Limb (tissue), 2 donors: ENCODE data around the gene MDN1.

Experiments used
- DNase-seq, 2 donors: peaks; one replicate each; pipeline ENCODE4 v3.0.0-alpha.2; 2016; ENCODE audit errors: extremely low spot score in 2 of 2

The MDN1 gene

DNA sequence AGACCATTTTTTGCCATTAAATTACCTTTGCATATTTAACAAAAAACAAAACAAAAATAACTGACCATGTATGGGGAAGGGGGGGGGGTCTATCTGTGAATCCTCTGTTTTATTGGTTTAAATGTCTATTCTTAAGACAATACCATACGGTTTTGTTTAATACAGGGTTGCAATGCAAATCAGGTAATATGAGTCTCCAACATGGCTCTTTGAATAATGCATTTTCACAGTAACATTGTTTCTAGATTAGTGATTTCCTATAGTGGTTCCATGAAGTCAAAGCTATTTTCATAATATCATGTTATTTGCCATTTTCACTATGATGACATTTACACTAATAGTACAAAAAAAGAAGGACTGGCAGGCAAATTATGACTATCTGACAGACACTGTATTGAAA is 116.3 kb downstream of the MDN1 start:
- DNase-seq = no peak

- DNase-seq = no peak
Measured at GRCh38 chr6:89702349-89702748, 117.2 kb downstream of the MDN1 start.

- no peak for DNase-seq
Measured at GRCh38 chr6:89695667-89696066, 123.9 kb downstream of the MDN1 start.

GRCh38 chr6:89694428-89694827 is 125.2 kb downstream of the MDN1 start:
- no peak for DNase-seq

- DNase-seq = no peak
Measured at GRCh38 chr6:89693207-89693606, 126.4 kb downstream of the MDN1 start.

GRCh38 chr6:89692256-89692655 is 127.3 kb downstream of the MDN1 start:
- DNase-seq = no peak

DNA sequence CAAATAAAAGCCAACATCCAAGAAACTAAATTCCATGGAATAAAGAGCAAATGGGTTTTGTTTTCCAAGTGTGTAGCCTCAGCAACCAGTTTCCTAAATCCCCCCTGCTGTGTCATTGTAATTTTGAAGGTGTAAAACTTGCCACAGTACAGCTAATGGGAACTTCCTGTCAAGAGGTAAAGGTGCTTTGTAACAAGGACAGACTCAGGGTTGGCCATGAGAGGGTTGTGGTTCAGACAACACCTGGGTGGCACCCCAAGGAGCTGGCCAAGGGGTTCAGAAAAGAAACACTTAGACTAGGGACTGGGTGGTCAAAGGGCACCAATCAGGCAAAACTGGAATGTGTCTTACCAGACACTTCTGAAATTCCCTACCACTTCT is 128.7 kb downstream of the MDN1 start:
- DNase-seq = no peak

DNA sequence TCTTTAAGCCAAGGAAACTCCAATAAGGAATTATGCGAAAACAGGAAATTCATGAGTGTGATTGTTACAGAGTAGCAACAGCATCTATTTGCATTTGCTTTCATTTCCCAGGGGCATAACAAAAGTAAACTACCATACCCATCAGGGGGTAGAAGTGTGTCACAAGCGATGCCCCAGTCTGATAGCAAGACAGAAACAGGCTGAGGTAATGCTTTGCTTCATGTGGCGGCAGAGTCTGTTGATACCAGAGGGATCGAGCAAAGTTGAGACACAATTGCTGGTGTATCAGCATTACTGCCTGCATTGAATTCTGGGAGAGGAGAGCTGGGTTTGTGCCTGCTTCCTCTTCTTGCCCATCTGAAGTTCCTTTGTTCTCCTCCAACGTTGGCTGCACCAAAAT is 129.9 kb downstream of the MDN1 start:
- DNase-seq = no peak

- no peak for DNase-seq
Measured at GRCh38 chr6:89688328-89688727, 131.3 kb downstream of the MDN1 start.

DNA sequence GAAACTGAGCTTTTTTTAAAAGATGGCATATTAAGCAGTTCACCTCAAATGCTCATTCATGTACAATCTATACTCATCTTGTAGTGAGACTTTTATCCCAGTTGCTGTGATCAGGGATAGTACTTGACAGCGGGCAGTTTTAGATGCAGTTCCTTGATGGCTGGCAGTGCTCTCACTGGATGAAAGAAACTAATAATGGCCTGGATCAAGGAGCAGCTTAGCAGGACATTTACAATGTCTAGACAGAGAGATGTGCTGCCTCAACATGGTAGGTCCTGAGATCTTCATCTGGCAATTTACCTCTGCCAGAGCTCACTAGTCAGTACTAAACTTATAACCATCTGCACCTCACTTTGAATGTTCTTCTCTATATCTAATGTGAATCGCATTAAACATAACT is 134.3 kb downstream of the MDN1 start:
- DNase-seq = no peak

DNA sequence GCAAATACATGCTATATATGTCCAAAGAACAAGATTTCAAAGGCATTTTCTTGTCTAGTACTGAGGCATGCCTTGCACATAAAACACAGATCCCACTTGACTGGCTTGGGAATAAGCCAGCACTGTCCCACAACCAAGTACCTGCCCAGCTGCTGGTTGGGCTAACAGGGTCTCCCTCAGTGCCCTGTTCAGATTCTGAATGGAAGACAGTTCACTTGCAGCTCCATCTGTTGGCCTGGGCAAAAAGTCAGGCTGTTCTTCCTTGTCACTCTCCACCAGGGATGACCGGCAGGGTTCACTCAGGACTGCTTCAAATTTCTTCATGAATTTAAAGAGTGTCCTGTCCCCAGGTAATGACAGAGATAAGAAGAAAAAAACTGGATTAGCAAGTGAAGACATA is 136.6 kb downstream of the MDN1 start:
- DNase-seq = no peak

DNA sequence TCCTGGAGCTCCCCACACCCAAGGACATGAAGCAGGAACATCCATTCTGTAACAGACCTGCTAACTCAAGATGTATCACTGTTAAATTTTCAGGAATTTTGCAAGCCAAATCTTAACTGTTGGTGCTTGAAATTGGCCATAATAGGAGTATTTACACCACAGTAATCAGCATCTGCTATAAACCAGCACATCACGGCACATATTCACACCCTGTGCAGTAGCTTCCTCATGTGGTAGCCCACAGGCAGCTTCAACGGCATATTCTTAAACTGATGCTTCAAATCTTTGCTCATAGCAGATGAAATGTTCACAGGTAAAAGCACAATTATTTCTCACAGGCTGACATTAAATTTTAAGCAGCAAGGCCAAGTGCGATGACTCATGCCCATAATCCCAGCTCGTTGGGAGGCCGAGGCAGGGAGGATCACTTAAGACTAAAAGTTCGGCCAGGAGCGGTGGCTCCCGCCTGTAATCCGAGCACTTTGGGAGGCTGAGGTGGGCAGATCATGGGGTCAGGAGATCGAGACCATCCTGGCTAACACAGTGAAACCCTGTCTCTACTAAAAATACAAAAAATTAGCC is 137.5 kb downstream of the MDN1 start:
- no peak for DNase-seq

DNA sequence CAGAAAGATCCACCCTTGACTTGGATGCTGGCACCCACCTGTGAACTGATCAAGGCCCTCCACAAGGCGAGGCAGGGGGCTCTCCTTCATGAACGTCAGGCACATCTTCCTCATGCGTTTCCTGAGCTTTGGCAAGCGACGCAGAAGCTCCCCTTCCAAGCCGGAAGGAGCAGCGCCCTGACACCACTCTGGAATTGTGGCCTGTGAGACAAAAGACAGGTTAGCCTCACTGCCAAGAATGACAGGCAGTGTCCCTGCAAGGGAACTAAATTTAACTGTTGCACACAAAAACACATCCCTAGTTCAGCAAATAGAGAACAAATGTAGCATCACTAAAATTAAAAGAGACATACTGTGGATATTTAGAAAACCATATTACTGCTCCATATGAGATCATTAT is 139.0 kb downstream of the MDN1 start:
- no peak for DNase-seq

GRCh38 chr6:89680150-89680549 is 139.4 kb downstream of the MDN1 start:
- no peak for DNase-seq

GRCh38 chr6:89679215-89680120 is 140.1 kb downstream of the MDN1 start:
- no peak for DNase-seq

- no peak for DNase-seq
Measured at GRCh38 chr6:89678531-89678930, 141.1 kb downstream of the MDN1 start.

DNA sequence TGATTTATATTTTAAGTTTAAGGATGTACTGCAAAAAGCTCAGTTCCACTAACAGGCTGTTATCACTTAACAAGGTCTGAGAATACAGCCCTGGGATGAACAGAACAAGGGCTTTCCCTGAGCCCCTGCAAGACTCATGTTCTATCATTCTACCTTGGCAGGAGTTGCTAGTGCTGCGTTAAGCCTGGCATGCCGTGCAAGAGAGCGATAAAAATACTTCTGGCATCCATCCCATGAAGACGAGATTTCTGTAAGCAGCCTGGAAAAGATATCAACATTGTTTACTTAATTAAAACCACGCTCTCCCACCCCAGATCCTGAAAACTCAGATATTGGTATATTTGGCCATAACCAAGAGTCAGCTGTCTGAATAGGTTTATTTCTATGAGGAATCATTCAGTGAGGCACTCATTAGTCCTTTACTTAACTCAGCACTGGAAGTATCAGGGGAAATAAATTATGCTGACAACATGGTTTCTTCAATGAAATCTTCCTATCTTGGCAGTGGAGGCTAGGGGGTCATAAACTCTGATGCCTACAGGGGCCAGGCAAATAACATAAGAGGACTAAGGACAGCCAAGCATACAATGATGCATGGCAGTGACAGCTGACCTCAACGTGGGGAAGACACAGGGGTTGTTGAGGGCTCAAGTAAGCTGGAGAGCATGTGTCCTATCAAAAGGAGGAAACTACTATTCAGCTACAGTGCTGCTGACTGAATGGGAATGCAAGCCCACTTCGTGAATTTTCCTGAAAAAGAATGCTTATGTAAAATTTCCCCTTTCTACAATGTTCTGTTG is 143.4 kb downstream of the MDN1 start:
- DNase-seq = no peak

DNA sequence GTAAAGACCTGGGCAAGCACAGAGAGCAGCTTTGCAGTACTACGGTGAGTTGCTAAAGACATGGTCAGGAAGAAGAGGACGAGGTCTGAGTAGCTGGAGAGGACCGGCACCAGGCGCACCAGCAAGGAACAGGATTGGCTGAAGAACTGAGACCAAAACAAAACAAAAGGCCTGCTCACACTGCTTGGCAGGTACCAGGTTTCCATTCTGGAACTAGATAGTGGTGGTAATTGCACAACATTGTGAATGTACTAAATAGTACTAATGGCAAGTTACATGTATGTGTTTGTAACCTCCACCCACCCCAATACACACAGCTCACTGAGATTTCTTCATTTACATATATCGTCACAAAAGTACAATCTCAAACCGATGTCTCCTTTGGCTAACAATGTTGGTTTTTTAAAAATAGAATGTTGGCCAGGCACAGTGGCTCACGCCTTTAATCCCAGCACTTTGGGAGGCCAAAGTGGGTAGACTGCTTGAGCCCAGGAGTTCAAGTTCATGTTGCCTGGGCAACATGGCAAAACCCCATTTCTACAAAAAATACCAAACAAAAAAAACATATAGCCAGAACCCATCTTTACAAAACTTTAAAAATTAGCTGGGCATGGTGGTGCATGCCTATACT is 148.5 kb downstream of the MDN1 start:
- no peak for DNase-seq

DNA sequence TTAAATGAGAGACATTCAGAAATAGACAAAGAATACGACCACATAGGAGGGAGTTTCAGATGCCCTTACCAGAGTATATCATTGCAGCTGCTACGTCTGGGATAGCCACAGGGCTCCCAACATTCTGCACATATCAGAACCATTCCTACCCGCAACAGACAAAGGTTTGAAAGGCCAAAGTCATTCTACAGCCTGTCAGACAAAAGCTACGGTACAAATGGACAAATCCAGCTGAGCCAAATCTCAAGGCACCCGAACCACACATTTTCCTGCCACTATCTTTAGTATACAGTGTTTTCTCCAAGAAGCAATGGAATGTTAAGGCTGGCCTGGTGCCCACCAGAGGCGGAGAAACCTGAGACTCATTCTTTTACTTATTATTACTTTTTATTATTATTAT is 150.6 kb downstream of the MDN1 start:
- no peak for DNase-seq

DNA sequence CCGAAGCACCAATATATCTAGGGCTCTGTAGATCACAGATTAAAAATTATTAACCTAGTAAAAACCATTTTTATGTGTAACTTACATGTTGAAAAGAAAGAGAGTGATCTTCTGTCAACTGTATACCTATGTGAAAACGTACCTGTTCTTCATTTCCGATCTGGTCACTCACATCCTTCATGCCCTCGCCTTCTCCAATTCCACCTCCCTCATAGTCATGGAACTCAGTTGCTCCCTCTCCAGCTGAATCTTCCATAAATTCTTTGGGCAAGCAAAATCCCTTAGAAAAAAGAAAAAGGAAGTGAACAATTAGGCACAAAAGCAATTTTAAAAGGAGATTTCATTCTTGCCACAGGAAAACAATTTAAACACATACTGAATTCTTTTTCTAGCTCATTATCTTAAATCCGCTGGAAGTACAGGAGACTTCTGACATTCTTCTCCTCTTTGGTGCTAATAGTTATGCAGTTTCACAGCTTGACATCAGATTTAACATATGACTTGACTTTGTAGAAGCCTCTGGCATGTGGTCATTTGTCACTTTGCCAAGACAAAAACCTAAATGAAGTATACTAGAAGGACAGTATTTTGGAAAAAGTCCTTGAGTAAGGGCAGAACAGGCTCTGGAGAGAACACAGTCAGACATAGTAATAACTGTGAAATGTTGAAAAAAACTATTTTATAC is 151.6 kb downstream of the MDN1 start:
- DNase-seq = no peak

DNA sequence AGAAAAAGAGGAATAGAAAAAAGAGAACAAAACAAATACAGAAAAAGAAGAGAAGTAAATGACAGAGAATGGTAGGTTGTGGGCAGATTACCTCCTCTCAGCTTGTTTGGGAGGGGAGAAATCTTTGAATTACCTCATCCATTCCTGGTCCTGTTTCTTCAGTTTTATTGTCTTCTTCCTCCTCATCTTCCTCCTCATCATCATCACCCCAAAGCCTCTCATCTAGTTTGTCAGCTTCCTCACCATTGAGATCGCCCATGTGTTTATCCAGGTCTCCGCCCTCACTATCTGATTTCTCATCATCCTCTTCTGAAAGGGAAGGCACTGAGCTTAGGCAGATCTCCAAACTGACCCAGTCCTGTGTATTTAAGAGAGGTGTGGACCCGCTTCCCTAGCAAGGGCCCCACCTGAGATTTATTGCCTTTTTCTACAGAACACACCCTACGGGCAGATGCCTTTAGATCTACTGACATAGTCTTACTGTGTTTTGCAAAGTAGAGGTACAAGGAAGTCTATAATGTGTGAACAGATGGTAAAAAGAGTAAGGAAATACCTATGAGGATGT is 156.9 kb downstream of the MDN1 start:
- DNase-seq = no peak
